Brain pericyte (primary cell): ENCODE data around the gene RAD51B.
"Not testable (repeated sequence)": the region's sequence is repeated elsewhere in the genome, so short reads cannot be mapped to it uniquely, and the experiment has no call there.

Source experiments
- DNase-seq: peaks from one replicate; pipeline ENCODE4 v3.0.0-alpha.2; 2012; ENCODE audit warnings: low read depth, low spot score

The RAD51B gene

DNA sequence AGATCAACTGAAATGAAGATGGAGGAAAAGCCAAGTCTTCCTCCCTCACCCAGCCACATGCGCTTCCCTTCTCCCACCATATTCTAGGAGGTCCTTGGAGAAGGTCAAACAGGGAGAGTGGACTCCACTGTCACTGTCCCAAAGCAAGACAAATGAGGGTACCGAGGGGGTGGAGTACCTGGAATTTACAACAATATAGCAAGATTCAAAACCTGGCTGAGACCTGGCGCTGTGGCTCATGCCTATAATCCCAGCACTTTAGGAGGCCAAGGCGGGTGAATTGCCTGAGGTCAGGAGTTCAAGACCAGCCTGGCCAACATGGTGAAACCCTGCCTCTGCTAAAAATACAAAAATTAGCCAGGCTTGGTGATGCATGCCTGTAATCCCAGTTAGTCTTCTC, 944.3 kb downstream of the RAD51B start:
- DNase-seq, result not testable (repeated sequence)

DNA sequence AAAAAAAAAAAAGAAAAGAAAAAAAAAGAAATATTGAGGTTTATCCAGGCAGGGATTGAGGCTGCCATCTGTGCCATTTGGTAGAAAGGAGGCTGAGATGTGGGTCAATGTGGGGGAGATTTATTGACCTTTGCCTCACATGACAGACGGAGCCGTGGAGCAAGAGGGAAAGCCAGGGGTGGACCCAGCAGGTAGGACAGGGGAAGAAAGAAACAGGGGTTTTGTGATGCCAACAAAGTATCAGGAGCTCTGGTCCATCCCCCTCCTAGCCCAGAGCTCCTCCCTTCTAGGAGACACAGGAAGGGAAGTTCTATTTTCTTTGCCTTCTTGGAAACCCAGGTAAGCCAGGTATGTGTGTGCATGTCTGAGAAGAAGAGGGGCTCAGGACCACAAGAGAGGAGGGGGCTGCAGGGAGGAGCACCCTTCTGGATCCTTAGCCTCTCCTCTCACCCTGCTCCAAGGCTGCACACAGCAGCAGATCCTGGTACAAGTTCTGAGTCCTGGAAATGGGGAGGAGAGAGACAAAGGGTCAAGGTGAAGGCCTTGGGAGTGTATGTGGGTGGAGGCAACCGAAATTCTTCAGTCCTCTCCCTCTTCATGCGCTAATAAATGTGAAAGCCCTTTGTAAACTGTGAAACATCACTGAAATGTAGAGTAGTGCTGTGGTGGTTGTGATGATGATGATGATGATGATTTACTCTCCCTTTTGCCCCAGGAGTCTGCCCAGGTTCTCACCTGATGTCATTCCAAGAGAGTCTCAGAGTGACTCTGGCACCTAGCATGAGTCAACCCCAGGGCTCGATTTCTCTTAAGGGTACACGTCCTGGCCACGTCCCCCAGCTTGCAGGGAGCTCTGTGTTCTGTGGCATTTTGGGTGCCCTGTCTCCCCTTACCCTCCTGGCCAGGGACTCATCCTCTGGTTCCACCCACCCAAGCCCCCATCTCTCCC, 947.0 kb downstream of the RAD51B start:
- DNase-seq, result no peak

DNA sequence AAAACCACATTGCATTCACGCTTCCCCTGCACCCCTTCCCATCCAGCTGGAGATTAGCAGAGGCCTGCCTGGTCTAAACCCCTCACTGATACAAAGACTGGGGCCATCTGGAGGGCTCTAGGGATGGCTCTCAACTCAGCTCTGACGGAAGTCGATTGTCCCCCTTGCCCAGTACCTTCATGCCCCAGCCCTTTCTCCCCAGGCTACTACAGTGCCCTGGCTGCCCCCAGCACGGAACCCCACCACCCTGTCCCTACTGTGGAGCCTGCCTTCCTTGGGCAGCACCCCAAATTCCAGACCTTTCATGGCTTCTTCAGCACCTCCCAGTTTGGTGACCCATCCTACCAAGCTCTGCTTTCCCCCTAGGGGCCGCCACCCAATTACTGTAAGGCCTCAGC, 947.7 kb downstream of the RAD51B start:
- DNase-seq, result no peak

DNA sequence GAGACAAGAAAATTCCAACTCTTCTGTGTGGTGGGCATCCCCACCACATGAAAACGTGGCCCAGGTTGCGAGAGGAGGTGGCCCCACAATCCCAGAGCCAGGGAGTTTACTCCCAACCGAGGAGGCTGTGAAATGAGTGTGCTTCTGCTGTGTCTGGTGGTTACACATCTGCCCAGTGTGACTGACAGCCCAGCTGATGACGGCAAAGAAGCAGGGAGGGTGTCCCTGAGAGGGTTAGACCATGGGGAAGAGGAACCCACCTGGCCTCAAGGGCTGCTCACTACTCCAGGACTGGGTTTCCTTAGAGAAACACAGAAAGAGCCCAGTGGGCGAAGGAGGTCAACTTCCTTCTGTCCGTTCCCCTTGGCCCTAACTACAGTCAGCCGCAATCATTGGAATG, 948.7 kb downstream of the RAD51B start:
- no peak for DNase-seq

DNA sequence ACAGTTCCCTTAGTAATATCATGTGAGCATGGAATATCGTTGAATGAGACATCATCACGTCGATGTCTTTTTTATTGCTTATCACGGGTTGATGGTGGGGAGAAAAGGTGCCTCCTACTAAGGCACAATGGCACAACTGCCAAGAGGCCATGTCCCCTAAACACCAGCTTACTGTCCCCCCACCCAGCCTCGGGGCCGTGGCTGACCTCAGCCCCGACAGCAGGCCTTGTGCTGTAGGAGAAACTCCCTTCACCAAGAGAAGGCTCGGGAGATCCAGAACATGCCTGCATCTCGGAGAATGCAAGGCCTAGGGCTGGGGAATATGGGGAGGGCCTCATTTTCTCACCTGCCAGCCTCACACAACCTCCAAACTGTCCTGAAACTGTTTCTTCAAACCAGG, 950.5 kb downstream of the RAD51B start:
- DNase-seq, result no peak

DNA sequence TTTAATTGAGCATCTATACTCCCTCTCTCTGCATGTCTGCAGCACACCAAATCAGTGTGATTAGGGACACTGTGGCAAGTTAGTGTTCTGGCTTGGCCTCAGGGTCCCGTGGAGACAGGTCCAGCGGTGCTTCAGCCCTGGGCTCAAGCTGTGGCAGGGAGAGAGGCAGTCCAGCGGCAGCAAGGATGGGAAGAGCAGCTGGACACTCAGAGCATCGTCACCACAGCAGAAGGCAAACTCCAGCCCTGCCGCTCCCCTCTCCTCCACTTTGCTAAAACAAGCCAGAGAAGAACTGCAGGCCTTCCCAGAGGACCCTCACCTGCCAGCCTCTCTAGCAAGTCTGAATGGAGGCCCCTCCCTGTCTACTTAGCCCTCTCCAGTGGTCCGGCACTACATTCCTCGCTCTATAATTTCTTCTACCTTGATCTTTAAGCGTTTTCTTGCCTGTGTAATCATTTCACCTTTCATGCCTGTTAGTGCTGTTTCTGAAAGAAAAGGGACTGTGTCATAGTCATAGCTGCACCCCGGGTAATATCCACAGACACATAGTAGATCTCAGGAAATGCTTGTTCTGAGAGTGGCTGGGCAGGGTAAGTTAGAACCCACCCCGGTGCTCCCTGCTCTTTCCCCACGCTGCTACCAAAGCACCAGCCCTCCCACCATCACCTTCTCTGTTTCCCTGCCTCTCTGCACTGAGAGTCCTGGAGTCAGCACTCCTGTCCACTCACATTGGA, 951.1 kb downstream of the RAD51B start:
- DNase-seq, result no peak

DNA sequence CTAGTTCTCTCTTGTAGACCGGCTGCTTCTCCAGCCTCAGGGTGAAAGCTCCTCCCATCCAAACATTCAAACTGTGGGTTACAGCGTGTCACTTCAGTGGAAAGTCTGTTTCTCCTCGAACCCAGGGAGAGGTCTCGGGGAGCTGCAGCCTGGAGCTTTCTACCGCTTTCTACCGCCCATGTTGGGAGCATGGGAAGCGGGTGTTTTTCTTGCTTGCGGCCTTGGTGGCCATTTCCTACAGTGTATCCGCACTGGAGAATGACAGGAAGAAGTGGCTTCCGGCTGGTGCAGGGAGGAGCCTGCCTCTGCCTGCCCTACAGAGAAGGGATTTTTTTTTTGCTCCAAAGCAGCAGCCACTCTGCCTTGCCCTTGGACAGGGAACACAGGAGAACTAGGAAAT, 952.1 kb downstream of the RAD51B start:
- DNase-seq, result no peak

DNA sequence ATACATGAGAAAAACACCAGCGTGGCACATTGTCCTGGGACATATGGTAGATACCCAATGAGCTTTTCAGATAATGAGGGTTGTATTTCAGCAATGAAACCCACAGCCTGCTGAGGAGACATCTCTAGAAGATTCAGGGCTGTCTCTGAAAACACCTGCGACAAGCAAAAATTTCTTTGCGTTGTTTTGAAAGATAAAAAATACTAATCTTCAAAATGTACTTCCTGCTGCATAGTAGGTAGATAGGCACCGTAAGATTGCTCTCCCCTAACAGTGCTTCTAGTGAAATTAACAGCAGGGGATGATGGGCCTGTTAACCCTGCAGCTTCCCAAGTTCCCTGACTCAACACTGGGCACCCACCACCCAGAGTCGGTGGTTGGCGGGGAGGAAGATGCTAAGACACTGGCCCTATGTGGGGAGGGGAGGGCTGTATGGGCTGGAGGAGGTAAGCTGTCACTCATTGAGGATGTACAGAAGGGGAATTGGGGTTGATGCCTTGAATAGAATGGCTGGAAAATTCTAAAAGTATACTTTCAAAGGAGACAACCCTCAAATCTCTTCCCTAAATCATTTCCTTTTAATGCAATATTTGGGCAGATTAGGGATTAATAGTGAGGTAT, 953.3 kb downstream of the RAD51B start:
- no peak for DNase-seq

DNA sequence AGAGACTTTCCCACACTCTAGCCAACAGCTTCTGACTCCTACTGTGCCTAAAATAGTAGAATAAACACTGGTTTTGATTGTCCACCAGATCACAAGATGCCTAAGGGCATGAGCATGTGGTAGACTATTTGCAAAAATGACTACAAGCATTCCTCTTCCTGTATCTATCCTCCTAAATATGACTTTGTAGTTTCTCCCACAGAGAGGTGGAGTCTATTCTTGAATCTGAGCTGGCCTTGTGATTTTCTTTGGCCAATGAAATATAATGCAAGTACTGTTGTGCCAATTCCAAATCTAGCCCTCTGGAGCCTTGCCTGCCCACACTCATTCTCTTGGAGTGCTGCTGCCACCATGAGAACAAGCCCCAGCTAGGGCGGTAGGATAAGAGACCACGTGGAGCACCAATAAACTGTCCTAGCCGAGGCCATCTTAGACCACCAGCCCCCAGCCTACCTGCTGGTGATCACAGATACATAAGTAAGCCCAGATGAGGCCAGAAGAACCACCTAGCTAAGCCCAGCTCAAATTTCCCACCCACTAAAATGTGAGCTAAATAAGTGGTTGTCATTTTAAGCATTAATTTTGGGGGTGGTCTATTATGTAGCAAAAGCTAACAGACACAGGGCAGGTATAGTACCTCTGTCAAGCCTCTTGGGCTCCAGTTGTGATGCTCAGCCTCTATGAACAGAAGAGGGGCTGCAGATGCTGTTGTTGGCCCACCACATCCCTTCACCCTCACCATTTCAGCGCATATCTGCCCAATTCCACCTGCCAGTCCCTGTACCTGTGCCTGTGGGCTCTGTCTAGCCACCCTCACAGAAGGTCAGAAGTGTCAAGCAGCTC, 955.4 kb downstream of the RAD51B start:
- no peak for DNase-seq

DNA sequence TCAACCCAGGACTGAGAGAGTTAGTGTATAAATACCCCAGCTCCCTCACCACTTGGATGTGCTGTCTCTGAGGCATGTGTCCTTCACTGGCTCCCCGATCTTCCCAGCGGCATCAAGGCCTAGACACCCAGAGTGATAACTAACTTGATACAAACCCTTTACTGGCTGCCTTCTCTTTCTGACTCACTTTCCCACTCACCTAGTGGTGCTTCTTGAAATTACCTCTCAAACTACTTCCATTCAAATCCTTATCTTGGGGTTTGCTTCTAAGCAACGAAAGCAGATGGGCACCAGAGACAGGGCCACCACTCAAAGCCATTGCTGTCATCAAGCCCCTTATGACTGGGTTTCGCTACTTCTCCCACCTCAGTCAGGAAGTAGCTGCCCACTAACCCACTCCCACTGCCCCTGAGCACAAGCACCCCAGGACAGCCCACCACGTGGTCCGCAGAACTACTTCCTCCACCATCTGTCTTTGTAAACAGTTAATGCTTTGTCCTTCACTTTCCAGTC, 956.1 kb downstream of the RAD51B start:
- DNase-seq, result no peak

DNA sequence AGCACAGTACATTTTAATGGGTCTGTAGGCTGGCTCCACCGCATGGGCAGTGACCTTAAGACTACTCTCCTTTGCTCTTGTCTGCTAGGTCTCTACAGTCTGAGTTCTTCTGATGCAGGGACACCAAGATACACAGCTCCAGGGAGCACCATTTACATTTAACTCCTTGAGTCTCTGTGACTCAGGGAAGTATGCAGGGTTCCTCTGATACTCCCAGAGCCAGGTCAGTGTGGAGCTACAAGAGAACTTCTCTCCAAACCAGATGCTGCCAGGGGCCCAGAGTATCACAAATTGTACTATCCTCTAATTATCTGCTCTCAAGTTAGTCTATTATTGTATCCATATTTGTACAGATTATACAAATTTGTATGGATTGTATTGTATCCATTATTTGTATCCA, 958.1 kb downstream of the RAD51B start:
- DNase-seq, result no peak
